B cell (primary cell): ENCODE data around the gene FXYD3. TPM values are rescaled to one million over a fixed set of nuclear protein-coding genes. Genes with fewer than 3 reads are reported as not detected.
A peak's percentile ranks its signal among the peaks of the same experiment; 100 is the strongest.

Source experiments
- ATAC-seq: fragments of 200-7000 bp; cut with Tn5 transposase; one replicate; pipeline ENCODE4 v1.10.0; 2021; ENCODE audit warnings: low read depth, mild to moderate bottlenecking, moderate number of reproducible peaks, moderate library complexity
- CTCF ChIA-PET: fragments of 350-600 bp; sonication (Branson Sonifier 250); formaldehyde crosslinking; loops from one replicate; lab custom pipeline; 2021; ENCODE audit warnings: antibody characterized with exemption, inconsistent platforms; lab: Charles Lee
- POLR2A ChIA-PET: fragments of 350-600 bp; sonication (Branson Sonifier 250); formaldehyde crosslinking; loops from one replicate; lab custom pipeline; 2021; ENCODE audit warnings: antibody characterized with exemption; lab: Charles Lee
- DNase-seq: peaks from one replicate; pipeline ENCODE4 v3.0.0; 2013
- H2AFZ ChIP-seq: 2 replicates; pipeline ENCODE4 v1.6.1; 2012; ENCODE audit warnings: mild to moderate bottlenecking, low read depth, low read length; ENCODE audit not compliant: insufficient read depth, poor library complexity, severe bottlenecking
- H3K27ac ChIP-seq, 2 donors: 1 replicate in 1 of 2; 2 replicates in 1 of 2; pipeline ENCODE4 v1.5.1; 2012 to 2013; ENCODE audit warnings: low read length in 2 of 2, mild to moderate bottlenecking in 2 of 2, moderate library complexity in 1 of 2
- H3K27me3 ChIP-seq, 4 experiments: fragments of 200-600 bp in 1 of 4; sonication (generic) in 1 of 4; replicated peaks in 1 of 4; 1 replicate in 2 of 4; 2 replicates in 2 of 4; pipeline versions ENCODE4 v1.6.1 to v1.7.0; 2013 to 2016; ENCODE audit warnings: low read length in 3 of 4, mild to moderate bottlenecking in 2 of 4, mixed read lengths in 1 of 4, moderate library complexity in 1 of 4; ENCODE audit not compliant: insufficient read depth in 4 of 4, control insufficient read depth in 3 of 4; ENCODE audit errors: control extremely low read depth in 1 of 4
- H3K36me3 ChIP-seq, 2 experiments: replicated peaks in 1 of 2; 1 replicate in 1 of 2; 2 replicates in 1 of 2; pipeline versions ENCODE4 v1.6.1 to v1.7.1; 2013; ENCODE audit warnings: low read length in 1 of 2; ENCODE audit not compliant: insufficient read depth in 2 of 2, control insufficient read depth in 1 of 2; ENCODE audit errors: control extremely low read depth in 1 of 2, extremely low read depth in 1 of 2
- H3K4me1 ChIP-seq, 2 donors: fragments of 200-600 bp in 1 of 2; sonication (generic) in 1 of 2; 1 replicate in 1 of 2; 2 replicates in 1 of 2; pipeline versions ENCODE4 v1.5.1 to v1.6.1; 2013 to 2017; ENCODE audit warnings: low read length in 2 of 2; ENCODE audit not compliant: control insufficient read depth in 2 of 2, insufficient read depth in 2 of 2
- H3K4me2 ChIP-seq: replicated peaks from 2 replicates; pipeline ENCODE3; 2012; ENCODE audit warnings: mild to moderate bottlenecking, low read depth, low read length; ENCODE audit not compliant: poor library complexity, severe bottlenecking
- H3K4me3 ChIP-seq, 5 experiments: fragments of 200-600 bp in 1 of 5; sonication (generic) in 1 of 5; 1 replicate in 3 of 5; 2 replicates in 2 of 5; pipeline versions ENCODE4 v1.5.1 to v1.7.0; 2011 to 2016; ENCODE audit warnings: low read length in 4 of 5, mild to moderate bottlenecking in 4 of 5, low read depth in 2 of 5, control low read depth in 1 of 5, moderate library complexity in 1 of 5; ENCODE audit not compliant: insufficient read depth in 1 of 5; ENCODE audit errors: control extremely low read depth in 1 of 5, extremely low read depth in 1 of 5
- H3K79me2 ChIP-seq: fragments of 200-600 bp; sonication (generic); one replicate; pipeline ENCODE4 v1.6.0; 2016; ENCODE audit warnings: low read length; ENCODE audit not compliant: control insufficient read depth, insufficient read depth
- H3K9ac ChIP-seq: fragments of 200-600 bp; sonication (generic); 2 replicates; pipeline ENCODE4 v1.6.1; 2017; ENCODE audit warnings: mild to moderate bottlenecking, low read length, moderate library complexity
- H3K9me3 ChIP-seq, 3 donors: one replicate each; pipeline versions ENCODE4 v1.6.1 to v1.7.1; 2013; ENCODE audit warnings: low read length in 2 of 3; ENCODE audit not compliant: control insufficient read depth in 2 of 3, insufficient read depth in 1 of 3; ENCODE audit errors: control extremely low read depth in 1 of 3
- H4K20me1 ChIP-seq: 2 replicates; pipeline ENCODE4 v1.6.0; 2012; ENCODE audit warnings: mild to moderate bottlenecking, low read length; ENCODE audit not compliant: insufficient read depth, control insufficient read depth, poor library complexity, severe bottlenecking
- H3K27ac Mint-ChIP-seq: one replicate; pipeline ENCODE4 v1.8.0; 2021; ENCODE audit warnings: mixed read lengths
- H3K27me3 Mint-ChIP-seq: one replicate; pipeline ENCODE4 v1.8.0; 2021; ENCODE audit warnings: mixed read lengths
- H3K4me1 Mint-ChIP-seq: one replicate; pipeline ENCODE4 v1.8.0; 2021; ENCODE audit warnings: mixed read lengths
- H3K4me3 Mint-ChIP-seq: one replicate; pipeline ENCODE4 v1.8.0; 2021; ENCODE audit warnings: mixed read lengths
- H3K9me3 Mint-ChIP-seq: one replicate; pipeline ENCODE4 v1.8.0; 2022; ENCODE audit warnings: mixed read lengths; ENCODE audit not compliant: insufficient read depth
- CTCF ChIP-seq: fragments of 200-600 bp; IDR thresholded peaks from one replicate; pipeline ENCODE4 v1.8.0; 2022; ENCODE audit warnings: antibody characterized with exemption, mild to moderate bottlenecking
- EZH2 ChIP-seq: IDR thresholded peaks from 2 replicates; pipeline ENCODE4 v1.6.1; 2012; ENCODE audit warnings: borderline replicate concordance, low read depth, mild to moderate bottlenecking, moderate library complexity, low read length; ENCODE audit not compliant: insufficient read depth, poor library complexity, severe bottlenecking
- WGBS: methylation state at CpG from one replicate; pipeline ENCODE4 v1.1.5; 2013; ENCODE audit warnings: missing lambda C conversion rate; ENCODE audit not compliant: insufficient coverage; 5-methylcytosine and 5-hydroxymethylcytosine counted together
- intact Hi-C: fragments of 100-400 bp; cut with micrococcal nuclease; formaldehyde crosslinking; loops from one replicate; pipeline ENCODE4 v1.10.0; 2022
- polyA plus RNA-seq: library from polyadenylated mRNA; depleted of rRNA; stranded (reverse); fragments of >200 nt; gene quantifications from 2 replicates; pipeline ENCODE4 v1.2.3, GENCODE V29; 2012
- total RNA-seq, 2 donors: library from RNA; stranded (reverse); fragments of 120-200 nt in 1 of 2; gene quantifications; 1 replicate in 1 of 2; 2 replicates in 1 of 2; pipeline versions ENCODE4 v1.2.3 to v1.2.4, GENCODE V29; 2013 to 2022

FXYD3 gene
- total and polyA plus RNA-seq, 2 donors (not counting 1 experiment from before 2014, with no cell fraction given) = not detected

DNA sequence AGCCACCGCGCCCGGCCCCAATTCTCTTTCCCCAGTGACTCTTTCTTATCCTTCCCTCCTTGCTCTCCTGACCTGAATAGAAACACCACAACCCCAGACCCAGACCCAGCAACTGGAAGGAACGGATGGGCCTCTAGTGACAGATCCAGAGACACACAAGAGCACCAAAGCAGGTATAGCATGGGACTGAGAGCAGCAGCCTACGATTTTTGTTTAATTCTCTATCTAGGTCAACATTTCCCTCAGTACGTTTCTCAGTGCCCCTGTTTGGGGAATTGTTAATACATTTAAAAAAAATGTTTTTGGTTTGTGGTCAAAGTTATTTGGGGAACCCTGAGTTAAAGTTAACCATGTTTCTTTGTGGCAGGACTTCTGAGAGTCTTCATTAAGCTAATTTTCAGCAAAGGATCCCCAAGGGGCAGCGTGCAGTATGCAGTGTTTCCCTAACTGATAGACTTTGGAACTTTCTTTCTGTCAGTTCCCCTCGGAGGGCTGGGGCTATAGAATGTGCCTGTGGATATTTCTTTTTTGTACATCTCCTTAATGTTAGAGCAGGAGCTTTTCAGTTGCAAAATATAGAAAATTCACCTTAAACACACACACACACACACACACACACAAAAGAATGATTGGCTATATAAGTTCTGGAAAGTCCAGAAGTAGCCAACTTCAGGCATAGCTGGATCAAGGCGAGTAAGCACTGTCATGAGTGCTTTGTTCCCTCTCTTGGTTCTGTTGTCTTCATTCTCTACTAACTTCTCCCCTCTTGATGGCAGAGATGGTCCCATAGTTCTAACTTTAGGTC is 45.2 kb downstream of the FXYD3 start:
- H3K4me1 ChIP-seq = peaks cover 9 to 10% of the 10 kb centered on the region in 2 donors
- no peak overlapping the region for H3K4me3 Mint-ChIP-seq
- H3K27ac ChIP-seq = peak overlapping the region in 1 of 2 donors; percentile 2
- DNase-seq = no peak
- peaks cover 14 to 93% of the 10 kb centered on the region in 2 experiments for H3K36me3 ChIP-seq
- no peaks in the 10 kb centered on the region for H3K27me3 ChIP-seq
- H3K9me3 ChIP-seq = peaks cover 0 to 11% (median 7%) of the 10 kb centered on the region in 3 donors
- no peak for ATAC-seq
- 96% methylated on average over 3 of the region's 9 CpGs for WGBS
- H3K9me3 Mint-ChIP-seq = no peaks in the 10 kb centered on the region
- TF ChIP-seq CTCF (no peak), EZH2 (no peak)
- no peak overlapping the region for H3K9ac ChIP-seq
- POLR2A ChIA-PET = no interaction called here
- no peak overlapping the region for H3K4me3 ChIP-seq
- no peak overlapping the region for H2AFZ ChIP-seq
- peaks cover 29% of the 10 kb centered on the region for H3K4me1 Mint-ChIP-seq
- no peak overlapping the region for H3K4me2 ChIP-seq
- H3K79me2 ChIP-seq = peaks cover 28% of the 10 kb centered on the region
- no peaks in the 10 kb centered on the region for H3K27me3 Mint-ChIP-seq
- H4K20me1 ChIP-seq = peaks cover 49% of the 10 kb centered on the region
- intact Hi-C loops = no loop called here
- CTCF ChIA-PET = interaction anchor here (0.6 to 1.5 kb wide), 2 partner anchors 39 to 75 kb away, joined by 3 read pairs; no protein-coding TSS in a partner anchor
- peak overlapping the region; percentile 38 for H3K27ac Mint-ChIP-seq

DNA sequence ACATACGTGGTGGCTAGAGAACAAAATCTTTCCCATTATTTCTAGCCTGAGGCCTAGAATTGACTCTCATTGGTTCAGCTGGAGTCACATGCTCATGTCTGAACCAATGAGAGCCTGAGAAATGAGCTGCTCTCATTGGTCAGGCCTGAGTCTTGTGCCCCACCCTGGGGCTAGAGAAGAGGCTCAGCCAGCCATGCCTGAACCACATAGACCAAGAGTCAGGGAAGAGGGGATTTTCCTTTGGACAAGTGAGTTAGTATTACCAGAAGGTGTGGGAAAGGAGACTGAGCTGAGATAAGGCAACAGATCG is 45.8 kb downstream of the FXYD3 start:
- DNase-seq (no peak), ATAC-seq (no peak)
- ChIA-PET POLR2A (no interaction called here), CTCF (interaction anchor here (2.0 kb wide), 1 partner anchor 9 kb away, joined by 5 read pairs; no protein-coding TSS in a partner anchor)
- intact Hi-C loops = no loop called here
- 92% methylated on average over 2 of the region's 2 CpGs for WGBS
- no peak overlapping the region for H3K4me3 Mint-ChIP-seq
- Histone ChIP-seq H3K9ac (no peak overlapping the region), H3K4me2 (no peak overlapping the region), H3K79me2 (peaks cover 23% of the 10 kb centered on the region), H3K4me3 (no peak overlapping the region), H4K20me1 (peaks cover 43% of the 10 kb centered on the region), H3K9me3 (peaks cover 0 to 17% (median 7%) of the 10 kb centered on the region in 3 donors), H3K4me1 (peaks cover 9% of the 10 kb centered on the region in 2 donors), H3K27me3 (no peaks in the 10 kb centered on the region), H2AFZ (no peak overlapping the region), H3K36me3 (peaks cover 14 to 99% of the 10 kb centered on the region in 2 experiments), H3K27ac (no peak overlapping the region)
- no peak overlapping the region for H3K27ac Mint-ChIP-seq
- H3K4me1 Mint-ChIP-seq = peaks cover 28% of the 10 kb centered on the region
- no peaks in the 10 kb centered on the region for H3K27me3 Mint-ChIP-seq
- no peak for TF ChIP-seq EZH2
- no peak for TF ChIP-seq CTCF
- no peaks in the 10 kb centered on the region for H3K9me3 Mint-ChIP-seq
